Measurements from ENCODE around the gene TRIM27. TPM values are rescaled to one million over a fixed set of nuclear protein-coding genes. Genes with fewer than 3 reads are reported as not detected.
"Not testable (repeated sequence)": the region's sequence is repeated elsewhere in the genome, so short reads cannot be mapped to it uniquely, and the experiment has no call there.

The TRIM27 gene
- total RNA-seq, 1 experiment from 2014 or later, result 87.8 TPM

- Histone ChIP-seq H3K79me2 (ENCODE audit: low read length) (no peaks in the 10 kb centered on the region), H3K4me3 (ENCODE audit: low read length) (no peak overlapping the region), H3K4me1 (ENCODE audit: low read length) (peaks cover 12% of the 10 kb centered on the region), H3K36me3 (ENCODE audit: insufficient read depth, low read length) (no peaks in the 10 kb centered on the region), H3K9me2 (replicated peaks; ENCODE audit: insufficient read depth, low read length) (no peaks in the 10 kb centered on the region), H4K20me1 (ENCODE audit: insufficient read depth, low read depth, low read length) (no peaks in the 10 kb centered on the region), H2AFZ (ENCODE audit: low read length) (no peak overlapping the region), H3K9me3 (ENCODE audit: low read length) (no peaks in the 10 kb centered on the region), H3K4me2 (ENCODE audit: low read depth, low read length, poor library complexity, severe bottlenecking) (no peak overlapping the region), H3K9ac (ENCODE audit: low read length) (no peak overlapping the region), H3K27me3 (ENCODE audit: low read length) (no peaks in the 10 kb centered on the region), H3K27ac (ENCODE audit: low read length) (no peak overlapping the region)
- DNase-seq, result no peak
These were observed 54.9 kb downstream of the TRIM27 start for GRCh38 chr6:28868873-28869272.

DNA sequence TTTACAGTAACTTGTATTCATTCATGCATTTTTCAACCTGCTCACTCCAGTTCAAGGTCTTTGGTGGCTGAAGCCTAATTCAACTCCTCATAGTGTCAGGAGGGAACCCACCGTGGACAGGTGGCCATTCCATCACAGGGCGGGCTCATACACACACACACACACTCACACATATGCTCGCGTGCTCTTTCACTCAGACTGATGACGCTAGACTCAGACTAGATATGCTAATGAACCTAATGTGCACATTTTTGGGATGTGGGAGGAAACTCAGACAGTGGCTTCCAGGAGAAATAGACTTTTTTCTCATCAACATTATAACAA is 56.7 kb downstream of the TRIM27 start:
- H3K27me3 ChIP-seq (ENCODE audit: low read length), result no peaks in the 10 kb centered on the region

GRCh38 chr6:28866205-28867085 is 57.3 kb downstream of the TRIM27 start:
- H3K36me3 ChIP-seq (ENCODE audit: insufficient read depth, low read length); H3K27ac ChIP-seq (ENCODE audit: low read length); H3K9me3 ChIP-seq (ENCODE audit: low read length); H3K27me3 ChIP-seq (ENCODE audit: low read length); H4K20me1 ChIP-seq (ENCODE audit: insufficient read depth, low read depth, low read length); H3K9me2 ChIP-seq (replicated peaks; ENCODE audit: insufficient read depth, low read length); H3K79me2 ChIP-seq (ENCODE audit: low read length): not testable (repeated sequence)
- peak; percentile 82 for DNase-seq
- Histone ChIP-seq H3K9ac (ENCODE audit: low read length) (peak overlapping the region; percentile 67), H3K4me3 (ENCODE audit: low read length) (peak overlapping the region; percentile 71), H2AFZ (ENCODE audit: low read length) (peak overlapping the region; percentile 84), H3K4me2 (ENCODE audit: low read depth, low read length, poor library complexity, severe bottlenecking) (peak overlapping the region; percentile 70), H3K4me1 (ENCODE audit: low read length) (peaks cover 18% of the 10 kb centered on the region)

More for the DNA sequence above, 56.7 kb downstream of the TRIM27 start:
- H4K20me1 ChIP-seq (ENCODE audit: insufficient read depth, low read depth, low read length), result no peaks in the 10 kb centered on the region
- peak overlapping the region; percentile 84 for H2AFZ ChIP-seq (ENCODE audit: low read length)
- no peaks in the 10 kb centered on the region for H3K9me3 ChIP-seq (ENCODE audit: low read length)
- H3K36me3 ChIP-seq (ENCODE audit: insufficient read depth, low read length), result no peaks in the 10 kb centered on the region
- H3K79me2 ChIP-seq (ENCODE audit: low read length), result no peaks in the 10 kb centered on the region
- no peak overlapping the region for H3K27ac ChIP-seq (ENCODE audit: low read length)
- H3K4me3 ChIP-seq (ENCODE audit: low read length), result peak overlapping the region; percentile 71
- no peak for DNase-seq
- peaks cover 18% of the 10 kb centered on the region for H3K4me1 ChIP-seq (ENCODE audit: low read length)
- H3K4me2 ChIP-seq (ENCODE audit: low read depth, low read length, poor library complexity, severe bottlenecking), result peak overlapping the region; percentile 70
- H3K9ac ChIP-seq (ENCODE audit: low read length), result peak overlapping the region; percentile 67
- H3K9me2 ChIP-seq (replicated peaks; ENCODE audit: insufficient read depth, low read length), result no peaks in the 10 kb centered on the region

- Histone ChIP-seq H3K9ac (ENCODE audit: low read length) (no peak overlapping the region), H3K4me2 (ENCODE audit: low read depth, low read length, poor library complexity, severe bottlenecking) (peak overlapping the region; percentile 70), H3K79me2 (ENCODE audit: low read length) (no peaks in the 10 kb centered on the region), H3K27me3 (ENCODE audit: low read length) (no peaks in the 10 kb centered on the region), H3K36me3 (ENCODE audit: insufficient read depth, low read length) (no peaks in the 10 kb centered on the region), H4K20me1 (ENCODE audit: insufficient read depth, low read depth, low read length) (no peaks in the 10 kb centered on the region), H2AFZ (ENCODE audit: low read length) (no peak overlapping the region; the same call in 1 of the 2 replicates), H3K4me1 (ENCODE audit: low read length) (peaks cover 18% of the 10 kb centered on the region), H3K27ac (ENCODE audit: low read length) (no peak overlapping the region), H3K9me3 (ENCODE audit: low read length) (no peaks in the 10 kb centered on the region), H3K4me3 (ENCODE audit: low read length) (peak overlapping the region; percentile 71; the same call in 1 of the 2 replicates), H3K9me2 (replicated peaks; ENCODE audit: insufficient read depth, low read length) (no peaks in the 10 kb centered on the region)
- DNase-seq, result peak; percentile 72
These were observed 58.2 kb downstream of the TRIM27 start for GRCh38 chr6:28865401-28866204.

DNA sequence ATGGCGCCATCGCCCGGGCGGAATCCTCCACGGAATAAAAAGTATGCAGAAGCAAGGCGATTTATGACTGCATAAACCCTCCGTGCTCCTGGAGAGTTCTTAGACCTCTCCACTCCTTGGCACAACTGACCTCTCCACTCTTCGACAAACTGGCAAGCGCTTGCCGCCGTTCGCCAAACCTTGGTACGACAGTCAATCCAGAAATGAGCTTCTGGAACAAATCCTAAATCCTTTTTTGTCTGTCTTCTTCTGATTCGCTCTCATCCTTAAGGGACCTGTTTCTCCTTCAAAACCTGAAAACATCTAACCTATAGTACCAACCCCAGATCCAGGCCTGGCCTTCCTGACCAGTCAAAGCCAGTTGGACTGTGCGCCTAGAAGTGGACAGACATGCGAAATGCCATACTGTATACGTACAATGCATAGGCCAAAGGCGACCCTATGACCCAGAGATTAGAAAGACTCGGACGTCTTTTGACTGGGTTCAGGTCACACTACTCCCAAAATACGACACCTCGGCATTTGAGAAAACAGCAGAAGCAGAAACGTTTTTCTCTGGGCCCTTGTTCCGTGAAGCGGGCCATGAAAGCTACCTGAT is 59.4 kb downstream of the TRIM27 start:
- no peaks in the 10 kb centered on the region for H3K9me3 ChIP-seq (ENCODE audit: low read length)
- peaks cover 18% of the 10 kb centered on the region for H3K4me1 ChIP-seq (ENCODE audit: low read length)
- peak overlapping the region; percentile 62 for H3K9ac ChIP-seq (ENCODE audit: low read length)

GRCh38 chr6:28863604-28864325 is 60.0 kb downstream of the TRIM27 start:
- no peak overlapping the region for H3K27ac ChIP-seq (ENCODE audit: low read length)
- H3K4me3 ChIP-seq (ENCODE audit: low read length), result peak overlapping the region; percentile 73
- no peaks in the 10 kb centered on the region for H3K9me3 ChIP-seq (ENCODE audit: low read length)

More for the DNA sequence above, 59.4 kb downstream of the TRIM27 start:
- H2AFZ ChIP-seq (ENCODE audit: low read length), result no peak overlapping the region
- H3K4me2 ChIP-seq (ENCODE audit: low read depth, low read length, poor library complexity, severe bottlenecking), result peak overlapping the region; percentile 80
- no peak overlapping the region for H3K27ac ChIP-seq (ENCODE audit: low read length)
- peak overlapping the region; percentile 73 for H3K4me3 ChIP-seq (ENCODE audit: low read length)
- no peaks in the 10 kb centered on the region for H3K9me2 ChIP-seq (replicated peaks; ENCODE audit: insufficient read depth, low read length)
- H3K36me3 ChIP-seq (ENCODE audit: insufficient read depth, low read length), result no peaks in the 10 kb centered on the region
- H3K79me2 ChIP-seq (ENCODE audit: low read length), result no peaks in the 10 kb centered on the region
- H4K20me1 ChIP-seq (ENCODE audit: insufficient read depth, low read depth, low read length), result no peaks in the 10 kb centered on the region
- no peak for DNase-seq
- no peaks in the 10 kb centered on the region for H3K27me3 ChIP-seq (ENCODE audit: low read length)

DNA sequence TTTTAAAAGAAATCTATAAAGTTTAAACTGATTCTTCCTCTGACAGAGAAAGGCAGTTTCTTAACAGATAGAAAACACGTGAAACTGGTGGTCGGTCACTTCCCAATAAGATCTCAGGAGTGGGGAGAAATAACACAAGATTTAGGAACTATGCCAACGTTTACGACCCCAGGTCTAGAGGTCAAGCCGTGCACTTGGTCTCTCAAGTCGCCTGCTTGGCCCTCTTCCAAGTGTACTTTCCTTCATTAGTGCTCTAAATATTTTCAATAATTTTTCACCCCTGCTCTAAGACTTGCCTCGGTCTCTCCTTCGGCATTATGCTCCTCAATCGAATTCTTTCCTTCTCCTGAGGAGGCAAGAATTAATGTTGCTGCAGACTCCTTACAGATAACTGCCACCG is 61.7 kb downstream of the TRIM27 start:
- no peaks in the 10 kb centered on the region for H3K27me3 ChIP-seq (ENCODE audit: low read length)
- no peak overlapping the region for H2AFZ ChIP-seq (ENCODE audit: low read length)
- no peaks in the 10 kb centered on the region for H3K79me2 ChIP-seq (ENCODE audit: low read length)
- H3K4me1 ChIP-seq (ENCODE audit: low read length), result peaks cover 17% of the 10 kb centered on the region
- no peak overlapping the region for H3K9ac ChIP-seq (ENCODE audit: low read length)
- H3K9me2 ChIP-seq (replicated peaks; ENCODE audit: insufficient read depth, low read length), result no peaks in the 10 kb centered on the region
- no peaks in the 10 kb centered on the region for H3K9me3 ChIP-seq (ENCODE audit: low read length)
- H3K4me3 ChIP-seq (ENCODE audit: low read length), result no peak overlapping the region
- no peaks in the 10 kb centered on the region for H3K36me3 ChIP-seq (ENCODE audit: insufficient read depth, low read length)
- no peak for DNase-seq
- H3K4me2 ChIP-seq (ENCODE audit: low read depth, low read length, poor library complexity, severe bottlenecking), result no peak overlapping the region
- H4K20me1 ChIP-seq (ENCODE audit: insufficient read depth, low read depth, low read length), result no peaks in the 10 kb centered on the region
- no peak overlapping the region for H3K27ac ChIP-seq (ENCODE audit: low read length)

More at GRCh38 chr6:28863604-28864325, 60.0 kb downstream of the TRIM27 start:
- Histone ChIP-seq H3K4me2 (ENCODE audit: low read depth, low read length, poor library complexity, severe bottlenecking) (peak overlapping the region; percentile 80), H4K20me1 (ENCODE audit: insufficient read depth, low read depth, low read length) (no peaks in the 10 kb centered on the region), H3K36me3 (ENCODE audit: insufficient read depth, low read length) (no peaks in the 10 kb centered on the region), H3K79me2 (ENCODE audit: low read length) (no peaks in the 10 kb centered on the region), H3K9me2 (replicated peaks; ENCODE audit: insufficient read depth, low read length) (no peaks in the 10 kb centered on the region), H3K9ac (ENCODE audit: low read length) (peak overlapping the region; percentile 62), H3K4me1 (ENCODE audit: low read length) (peaks cover 18% of the 10 kb centered on the region), H3K27me3 (ENCODE audit: low read length) (no peaks in the 10 kb centered on the region), H2AFZ (ENCODE audit: low read length) (peak overlapping the region; percentile 82)
- peak; percentile 92 for DNase-seq
